Placental epithelial cell (primary cell): ENCODE data around the gene PITHD1. TPM values are rescaled to one million over a fixed set of nuclear protein-coding genes. Genes with fewer than 3 reads are reported as not detected.

ENCODE experiments used
- total RNA-seq: library from RNA; depleted of rRNA; stranded (reverse); fragments of >200 nt; gene quantifications from 2 replicates; pipeline ENCODE4 v1.2.3, GENCODE V29; 2012

The PITHD1 gene
- 17.4 and 27.5 TPM in 2 replicates for total RNA-seq

GRCh38 chr1:23777979-23778814 lies at the start of gene PITHD1:
Gene PITHD1, plus strand, starts transcription at chr1:23778418. Its CDS starts 98 bp downstream, at chr1:23778516.

GRCh38 chr1:23743287-23744152 lies 34.7 kb upstream of the PITHD1 start, which contains the start of gene ELOA:
Gene ELOA, plus strand, starts transcription at chr1:23743471. Its CDS starts 33 bp downstream, at chr1:23743504.

GRCh38 chr1:23790696-23791515 lies 12.7 kb downstream of the PITHD1 start, which contains the start of gene LYPLA2:
Gene LYPLA2, plus strand, starts transcription at chr1:23791145. Its CDS starts 1,538 bp downstream, at chr1:23792683.

GRCh38 chr1:23800400-23801337 lies 22.5 kb downstream of the PITHD1 start, which contains the start of gene GALE:
Gene GALE, minus strand, starts transcription at chr1:23800754. Its CDS starts 1,747 bp downstream, at chr1:23799007.

GRCh38 chr1:23825076-23825761 lies 47.0 kb downstream of the PITHD1 start, which contains the start of gene HMGCL:
Gene HMGCL, minus strand, starts transcription at chr1:23825429. Its CDS starts 14 bp downstream, at chr1:23825415.

Other genes starting within 250 kb of the PITHD1 start
- 0.54 and 1.6 TPM in 2 replicates for gene E2F2, start 247.2 kb upstream of the PITHD1 start, total RNA-seq
- gene ID3, start 218.9 kb upstream of the PITHD1 start, total RNA-seq, result 12.6 and 23.9 TPM in 2 replicates
- 447 and 618 TPM in 2 replicates for gene RPL11, start 86.6 kb upstream of the PITHD1 start, total RNA-seq
- 30.6 and 42.2 TPM in 2 replicates for gene ELOA, start 34.9 kb upstream of the PITHD1 start, total RNA-seq
- 47.1 and 96.0 TPM in 2 replicates for gene LYPLA2, start 12.7 kb downstream of the PITHD1 start, total RNA-seq
- 40.8 and 69.7 TPM in 2 replicates for gene GALE, start 22.3 kb downstream of the PITHD1 start, total RNA-seq
- 34.2 and 42.0 TPM in 2 replicates for gene HMGCL, start 47.0 kb downstream of the PITHD1 start, total RNA-seq
- gene FUCA1, start 89.9 kb downstream of the PITHD1 start, total RNA-seq, result 20.2 and 20.4 TPM in 2 replicates
- not detected in 2 replicates for gene CNR2, start 134.9 kb downstream of the PITHD1 start, total RNA-seq
- gene PNRC2, start 181.4 kb downstream of the PITHD1 start, total RNA-seq, result 73.3 and 102 TPM in 2 replicates
- gene SRSF10, start 201.9 kb downstream of the PITHD1 start, total RNA-seq, result 91.4 and 98.5 TPM in 2 replicates